Memory B cell (primary cell): ENCODE measurements around the gene DCAKD.

ENCODE experiments used
- ATAC-seq: fragments of 150-1000 bp; cut with Tn5 transposase; 2 replicates; pipeline ENCODE4 v1.10.0; 2021; ENCODE audit warnings: low read depth, mild to moderate bottlenecking, moderate library complexity
- DNase-seq, 2 donors: peaks; one replicate each; pipeline ENCODE4 v3.0.0; 2022; ENCODE audit warnings: low spot score in 2 of 2
- H3K27ac Mint-ChIP-seq: one replicate; pipeline ENCODE4 v1.8.0; 2022; ENCODE audit warnings: mild to moderate bottlenecking, moderate library complexity, mixed read lengths
- H3K27me3 Mint-ChIP-seq: one replicate; pipeline ENCODE4 v1.8.0; 2022; ENCODE audit warnings: mixed read lengths
- H3K36me3 Mint-ChIP-seq: one replicate; pipeline ENCODE4 v1.8.0; 2022; ENCODE audit warnings: mild to moderate bottlenecking, mixed read lengths
- H3K4me1 Mint-ChIP-seq: one replicate; pipeline ENCODE4 v1.8.0; 2022; ENCODE audit warnings: mixed read lengths
- H3K4me3 Mint-ChIP-seq: one replicate; pipeline ENCODE4 v1.8.0; 2022; ENCODE audit warnings: mild to moderate bottlenecking, moderate library complexity, mixed read lengths
- H3K9me3 Mint-ChIP-seq: one replicate; pipeline ENCODE4 v1.8.0; 2022; ENCODE audit warnings: mixed read lengths

Gene DCAKD

DNA sequence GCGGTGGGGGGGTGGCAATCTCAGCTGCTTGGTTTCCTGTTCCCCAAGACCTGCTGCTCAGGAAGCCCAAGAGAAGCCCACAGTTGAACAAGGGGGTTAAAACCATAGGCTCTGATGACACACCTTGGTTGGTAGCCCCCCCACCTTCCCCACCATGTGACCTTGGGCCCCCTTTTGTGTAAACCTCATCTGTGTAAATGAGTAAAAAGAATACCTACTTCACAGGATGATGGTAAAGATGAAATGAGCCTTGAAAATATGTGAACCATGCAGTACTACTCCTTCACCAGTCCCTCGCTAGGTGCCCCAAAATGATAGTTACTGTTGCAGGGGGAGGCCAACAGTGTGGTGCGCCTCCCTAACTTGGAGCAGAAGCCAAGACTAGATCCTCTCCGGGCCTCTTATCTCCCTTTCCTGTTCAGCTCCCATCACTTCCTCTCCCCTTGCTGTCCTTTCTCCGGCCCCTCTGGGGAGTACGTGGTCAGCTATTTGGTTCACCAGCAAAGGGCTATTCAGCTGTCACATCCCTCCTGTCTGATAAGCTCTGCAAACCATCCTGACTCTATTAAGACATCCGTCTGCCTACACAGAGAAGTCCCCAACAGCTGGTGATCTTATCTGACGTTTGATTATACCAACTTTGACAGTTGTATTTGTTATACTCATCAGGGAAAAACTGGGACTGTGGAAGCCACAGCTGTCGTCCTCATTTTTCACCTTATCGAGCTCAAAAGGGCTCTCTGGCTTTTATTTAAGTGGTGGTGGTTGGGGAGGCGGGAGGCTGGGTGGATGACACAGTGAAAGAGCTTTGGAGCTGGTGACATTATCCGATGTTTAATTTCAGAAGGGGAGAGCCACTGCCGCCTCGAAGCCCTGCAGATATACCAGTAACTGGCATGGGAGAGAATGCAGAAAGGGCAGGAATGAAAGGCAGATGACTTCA, 19.9 kb downstream of the DCAKD start:
- no peaks in the 10 kb centered on the region for H3K4me1 Mint-ChIP-seq
- H3K4me3 Mint-ChIP-seq, result no peak overlapping the region
- H3K27ac Mint-ChIP-seq, result no peak overlapping the region
- ATAC-seq, result no peak
- H3K36me3 Mint-ChIP-seq, result peaks cover 22% of the 10 kb centered on the region
- no peaks in the 10 kb centered on the region for H3K27me3 Mint-ChIP-seq
- H3K9me3 Mint-ChIP-seq, result no peaks in the 10 kb centered on the region
- DNase-seq, result no peak

DNA sequence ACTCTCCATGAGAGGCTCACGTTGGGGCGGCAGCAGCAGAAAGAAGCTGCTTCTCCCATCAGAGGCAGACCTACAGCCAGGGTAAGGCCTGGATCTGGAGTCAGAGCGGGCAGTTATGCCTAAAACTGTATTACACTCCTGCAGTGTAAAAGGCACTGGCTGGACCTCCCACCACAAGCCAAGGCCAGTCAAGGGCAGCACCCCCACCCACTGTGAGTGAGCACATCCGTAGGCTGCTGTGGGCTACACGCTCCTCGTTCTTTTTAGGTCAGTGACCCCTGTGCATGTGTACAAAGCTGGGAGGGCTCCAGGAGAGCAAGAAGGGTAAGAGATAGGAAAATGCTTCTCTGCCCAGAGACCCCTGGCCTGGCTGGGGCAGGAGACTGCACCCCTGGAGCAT, 20.7 kb downstream of the DCAKD start:
- Mint-ChIP-seq H3K4me3 (no peak overlapping the region), H3K4me1 (no peaks in the 10 kb centered on the region), H3K27me3 (no peaks in the 10 kb centered on the region), H3K27ac (no peak overlapping the region), H3K9me3 (no peaks in the 10 kb centered on the region), H3K36me3 (peaks cover 22% of the 10 kb centered on the region)
- ATAC-seq (no peak), DNase-seq (no peak)

- no peak overlapping the region for H3K27ac Mint-ChIP-seq
- H3K4me3 Mint-ChIP-seq, result no peak overlapping the region
- peaks cover 22% of the 10 kb centered on the region for H3K36me3 Mint-ChIP-seq
- H3K27me3 Mint-ChIP-seq, result no peaks in the 10 kb centered on the region
- no peaks in the 10 kb centered on the region for H3K4me1 Mint-ChIP-seq
- ATAC-seq (peak; percentile 37), DNase-seq (no peak)
- no peaks in the 10 kb centered on the region for H3K9me3 Mint-ChIP-seq
Observed at GRCh38 chr17:45029758-45030423, 21.5 kb downstream of the DCAKD start.

GRCh38 chr17:45029096-45029495, 22.3 kb downstream of the DCAKD start:
- Mint-ChIP-seq H3K9me3 (no peaks in the 10 kb centered on the region), H3K4me1 (no peaks in the 10 kb centered on the region), H3K27ac (no peak overlapping the region), H3K4me3 (no peak overlapping the region), H3K27me3 (no peaks in the 10 kb centered on the region), H3K36me3 (peaks cover 16% of the 10 kb centered on the region)
- ATAC-seq (no peak), DNase-seq (no peak)

DNA sequence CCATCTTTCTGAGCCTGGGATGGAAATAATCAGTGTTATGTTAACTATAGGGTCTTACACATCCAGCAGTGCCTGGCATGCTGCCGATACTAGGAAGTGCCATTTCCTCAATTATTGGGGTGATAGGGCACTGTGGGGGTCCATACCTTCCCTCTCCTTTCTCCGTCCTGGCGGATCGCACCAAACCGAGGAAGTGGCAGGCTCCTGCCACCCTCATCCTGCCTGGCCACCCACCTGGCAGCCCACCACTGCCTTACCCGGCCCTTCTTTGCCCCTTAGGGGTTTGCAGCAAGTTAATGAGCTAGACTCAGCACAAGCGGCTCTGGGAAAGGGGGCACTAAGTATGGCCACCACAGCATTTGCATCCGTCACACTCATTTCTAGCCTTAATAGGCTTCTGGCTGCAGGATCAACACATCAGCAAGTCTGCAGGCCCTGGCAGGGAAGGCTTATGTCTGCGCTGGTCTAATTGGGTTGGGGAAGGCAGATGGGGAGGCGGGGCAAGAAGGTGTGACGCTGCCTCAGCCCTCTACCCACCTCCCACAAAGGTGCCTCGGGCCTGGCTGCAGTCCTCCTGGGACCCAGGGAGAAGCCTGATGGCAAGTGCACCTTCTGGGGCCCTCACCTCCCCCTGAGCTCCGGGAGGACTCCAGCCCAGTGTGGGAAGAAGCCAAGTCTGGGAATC, 28.6 kb downstream of the DCAKD start:
- H3K4me1 Mint-ChIP-seq, result peaks cover 20% of the 10 kb centered on the region
- peaks cover 3% of the 10 kb centered on the region for H3K36me3 Mint-ChIP-seq
- peaks cover 25% of the 10 kb centered on the region for H3K27me3 Mint-ChIP-seq
- H3K27ac Mint-ChIP-seq, result no peak overlapping the region
- H3K4me3 Mint-ChIP-seq, result no peak overlapping the region
- DNase-seq (no peak), ATAC-seq (no peak)
- H3K9me3 Mint-ChIP-seq, result no peaks in the 10 kb centered on the region

- Mint-ChIP-seq H3K27ac (no peak overlapping the region), H3K4me3 (no peak overlapping the region), H3K9me3 (no peaks in the 10 kb centered on the region), H3K27me3 (peaks cover 25% of the 10 kb centered on the region), H3K4me1 (peaks cover 20% of the 10 kb centered on the region), H3K36me3 (peaks cover 3% of the 10 kb centered on the region)
- DNase-seq, result no peak
- peak; percentile 18 for ATAC-seq
Observed at GRCh38 chr17:45022288-45022648, 29.2 kb downstream of the DCAKD start.

- H3K27ac Mint-ChIP-seq, result no peak overlapping the region
Observed at GRCh38 chr17:45021607-45022287, 29.7 kb downstream of the DCAKD start.

DNA sequence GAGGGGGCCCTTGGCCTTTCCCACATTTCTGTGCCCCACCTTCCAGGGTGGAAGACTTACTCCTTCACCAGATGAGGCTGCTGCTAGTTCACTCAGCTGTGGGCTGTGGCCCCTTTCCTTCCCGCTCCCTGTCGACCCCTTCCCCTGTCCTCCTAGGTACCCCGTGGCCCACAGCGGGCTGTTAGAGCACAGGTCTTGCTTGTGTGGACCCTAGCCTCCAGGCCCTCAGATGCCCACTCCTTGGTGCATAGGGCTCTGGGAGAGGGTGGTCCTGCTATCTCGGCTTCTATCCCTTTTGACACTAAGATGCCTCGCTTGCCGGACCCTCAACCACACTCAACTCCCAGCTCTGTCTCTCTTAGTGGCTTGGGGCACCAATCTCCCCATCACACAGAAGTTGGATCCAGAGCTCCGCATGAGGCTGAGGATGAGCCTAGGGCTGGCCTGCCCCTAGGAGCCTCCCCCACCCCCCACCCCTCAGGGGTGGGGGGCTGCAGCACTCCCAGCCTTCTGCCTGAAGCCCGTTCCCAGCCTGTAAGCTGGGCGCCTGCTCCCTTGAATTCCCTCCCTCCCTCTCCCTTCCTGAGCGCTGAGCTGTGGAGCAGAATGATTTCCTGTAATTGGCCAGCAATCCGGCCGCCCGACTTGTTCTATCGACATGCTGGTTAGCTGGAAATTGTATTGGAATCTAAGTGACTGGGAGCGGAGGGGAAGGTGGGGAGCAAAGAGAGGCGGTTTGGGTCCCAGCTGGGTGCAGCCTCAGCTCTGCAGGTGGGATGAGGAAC, 30.9 kb downstream of the DCAKD start:
- H3K4me1 Mint-ChIP-seq, result peaks cover 20% of the 10 kb centered on the region
- H3K9me3 Mint-ChIP-seq, result no peaks in the 10 kb centered on the region
- H3K27me3 Mint-ChIP-seq, result peaks cover 32% of the 10 kb centered on the region
- no peak overlapping the region for H3K27ac Mint-ChIP-seq
- H3K4me3 Mint-ChIP-seq, result peak overlapping the region; percentile 11
- DNase-seq (peak in 1 of 2 donors; percentile 14), ATAC-seq (no peak)
- H3K36me3 Mint-ChIP-seq, result peaks cover 3% of the 10 kb centered on the region

More at GRCh38 chr17:45021607-45022287, 29.7 kb downstream of the DCAKD start:
- peaks cover 20% of the 10 kb centered on the region for H3K4me1 Mint-ChIP-seq
- peak; percentile 73 to 77 for DNase-seq
- H3K27me3 Mint-ChIP-seq, result peaks cover 27% of the 10 kb centered on the region
- H3K4me3 Mint-ChIP-seq, result peak overlapping the region; percentile 72
- peak; percentile 85 for ATAC-seq
- H3K36me3 Mint-ChIP-seq, result peaks cover 3% of the 10 kb centered on the region
- no peaks in the 10 kb centered on the region for H3K9me3 Mint-ChIP-seq

DNA sequence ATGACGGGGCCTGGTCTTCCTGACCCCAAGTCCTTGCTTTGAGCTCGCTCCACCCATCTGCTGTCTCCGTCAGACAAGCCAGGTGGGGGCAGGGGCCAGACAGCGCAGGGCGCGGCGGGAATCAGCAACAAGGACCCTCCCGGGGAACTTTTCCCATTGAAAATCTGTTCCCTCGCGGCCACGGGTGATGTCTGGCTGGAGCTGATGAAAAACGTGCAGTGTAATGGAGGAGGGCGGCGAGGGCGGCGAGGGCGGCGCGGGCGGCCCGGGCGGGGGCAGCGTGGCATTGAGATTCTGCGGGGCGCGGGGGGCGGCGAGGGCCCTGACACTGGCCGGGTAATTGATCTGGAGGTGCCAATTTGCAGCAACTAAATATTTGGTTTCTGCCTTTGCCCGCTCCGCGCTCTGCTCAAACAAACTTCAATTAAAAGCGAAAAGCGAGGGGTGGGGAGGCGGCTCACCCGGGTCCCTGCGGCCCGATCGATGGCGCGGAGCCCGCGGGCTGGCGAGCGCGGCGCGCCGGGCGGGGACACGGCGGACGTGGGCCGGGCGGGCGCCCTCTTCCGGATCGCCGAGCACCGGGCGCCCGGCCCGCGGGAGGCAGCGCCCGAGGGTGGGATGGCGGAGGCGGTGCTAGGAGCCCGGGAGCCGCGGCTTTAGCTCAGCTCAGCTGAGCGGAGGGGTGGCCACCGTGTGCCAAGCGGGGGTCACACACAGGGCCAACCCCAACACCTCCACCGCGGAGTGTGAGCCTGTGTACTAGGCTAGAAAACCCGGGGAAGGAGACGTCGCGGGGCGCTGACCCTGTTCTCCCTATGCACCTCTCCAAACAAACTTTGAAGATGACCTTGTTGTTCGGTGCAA, 32.4 kb downstream of the DCAKD start:
- ATAC-seq, result peak; percentile 40
- peak in 1 of 2 donors; percentile 24 for DNase-seq
- Mint-ChIP-seq H3K36me3 (peaks cover 2% of the 10 kb centered on the region), H3K9me3 (no peaks in the 10 kb centered on the region), H3K4me1 (peaks cover 20% of the 10 kb centered on the region), H3K27me3 (peaks cover 32% of the 10 kb centered on the region), H3K4me3 (peak overlapping the region; percentile 88), H3K27ac (peak overlapping the region; percentile 63)

DNA sequence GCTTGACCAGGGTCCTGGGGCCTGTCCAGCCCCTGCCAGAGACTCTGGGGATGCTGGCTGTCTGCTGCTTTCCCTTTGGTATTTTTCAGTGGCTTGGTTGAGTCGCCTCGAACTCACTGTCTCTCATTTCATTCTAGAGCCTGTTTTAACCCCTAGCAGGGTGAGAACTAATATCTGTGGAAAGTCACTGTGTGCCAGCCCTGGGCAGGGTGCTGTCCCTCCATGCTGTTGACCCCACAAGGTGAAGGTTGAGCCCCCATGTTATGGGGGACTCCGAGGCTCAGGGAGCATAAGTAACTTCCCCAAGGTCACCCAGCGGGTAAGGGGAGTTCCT, 33.0 kb downstream of the DCAKD start:
- no peaks in the 10 kb centered on the region for H3K36me3 Mint-ChIP-seq
- ATAC-seq (no peak), DNase-seq (no peak)
- H3K4me3 Mint-ChIP-seq, result peak overlapping the region; percentile 88
- peaks cover 32% of the 10 kb centered on the region for H3K27me3 Mint-ChIP-seq
- no peaks in the 10 kb centered on the region for H3K9me3 Mint-ChIP-seq
- peak overlapping the region; percentile 63 for H3K27ac Mint-ChIP-seq
- H3K4me1 Mint-ChIP-seq, result peaks cover 20% of the 10 kb centered on the region

- H3K27ac Mint-ChIP-seq, result no peak overlapping the region
- ATAC-seq (no peak), DNase-seq (no peak)
- peaks cover 33% of the 10 kb centered on the region for H3K27me3 Mint-ChIP-seq
- H3K4me1 Mint-ChIP-seq, result peaks cover 17% of the 10 kb centered on the region
- H3K4me3 Mint-ChIP-seq, result no peak overlapping the region
- no peaks in the 10 kb centered on the region for H3K9me3 Mint-ChIP-seq
- no peaks in the 10 kb centered on the region for H3K36me3 Mint-ChIP-seq
Observed at GRCh38 chr17:45016823-45017222, 34.6 kb downstream of the DCAKD start.

DNA sequence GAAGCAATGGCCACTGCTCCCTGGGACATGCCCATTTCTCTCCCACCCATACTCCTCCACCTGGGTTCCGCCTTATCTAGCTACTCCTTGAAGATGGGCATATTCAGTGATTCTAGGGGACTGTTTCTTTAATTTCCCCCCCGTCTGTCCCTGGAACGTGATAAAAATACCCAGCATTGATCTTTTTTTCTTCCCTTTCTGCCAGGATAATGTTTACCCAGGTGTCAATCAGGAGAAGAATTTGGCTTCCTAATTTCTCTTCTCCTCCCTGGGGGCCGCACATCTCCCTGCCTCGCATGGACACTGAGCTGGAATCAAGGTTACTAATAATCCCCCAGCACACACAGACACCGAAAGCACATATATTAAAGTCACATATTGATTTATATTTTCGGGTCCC, 35.2 kb downstream of the DCAKD start:
- no peak for ATAC-seq
- Mint-ChIP-seq H3K9me3 (no peaks in the 10 kb centered on the region), H3K36me3 (no peaks in the 10 kb centered on the region)

More for the DNA sequence above, 35.2 kb downstream of the DCAKD start:
- peaks cover 15% of the 10 kb centered on the region for H3K4me1 Mint-ChIP-seq
- no peak overlapping the region for H3K27ac Mint-ChIP-seq
- no peak for DNase-seq
- no peak overlapping the region for H3K4me3 Mint-ChIP-seq
- peaks cover 32% of the 10 kb centered on the region for H3K27me3 Mint-ChIP-seq
